SK-N-SH treated with all-trans-retinoic acid at 6 μM for 48 hours (cell line): ENCODE results near the gene BRAT1.
A peak's percentile ranks its signal among the peaks of the same experiment; 100 is the strongest.

Experiments
- ATAC-seq: fragments of 200-7000 bp; cut with Tn5 transposase; 3 replicates; pipeline ENCODE4 v1.9.1; 2020; ENCODE audit warnings: mild to moderate bottlenecking, moderate library complexity
- ARNTL ChIP-seq: fragments of 450-650 bp; formaldehyde crosslinking; IDR thresholded peaks from 2 replicates; pipeline ENCODE4 v1.5.0; 2020; ENCODE audit warnings: low read depth, mild to moderate bottlenecking, moderate library complexity, borderline replicate concordance
- BACH2 ChIP-seq: fragments of 250-450 bp; sonication (Bioruptor Pico); IDR thresholded peaks from 2 replicates; pipeline ENCODE4 v1.9.0; 2021; ENCODE audit warnings: mild to moderate bottlenecking, borderline replicate concordance
- CSDC2 ChIP-seq: fragments of 250-450 bp; sonication (Bioruptor Pico); IDR thresholded peaks from 2 replicates; pipeline ENCODE4 v1.5.0; 2020; ENCODE audit warnings: mild to moderate bottlenecking, moderate library complexity
- CSRNP3 ChIP-seq: fragments of 250-450 bp; sonication (Bioruptor Pico); IDR thresholded peaks from 2 replicates; pipeline ENCODE4 v1.5.1; 2021; ENCODE audit warnings: mild to moderate bottlenecking, moderate library complexity
- ESRRG ChIP-seq: fragments of 250-450 bp; sonication (Bioruptor Pico); IDR thresholded peaks from 2 replicates; pipeline ENCODE4 v1.6.1; 2021; ENCODE audit warnings: mild to moderate bottlenecking
- GLIS3 ChIP-seq: fragments of 250-450 bp; sonication (Bioruptor Pico); IDR thresholded peaks from 2 replicates; pipeline ENCODE4 v1.5.0; 2020; ENCODE audit warnings: mild to moderate bottlenecking, moderate library complexity
- ISL1 ChIP-seq: fragments of 250-450 bp; sonication (Bioruptor Pico); IDR thresholded peaks from 2 replicates; pipeline ENCODE4 v2.1.2; 2022; ENCODE audit warnings: mild to moderate bottlenecking, moderate library complexity
- OSR1 ChIP-seq: fragments of 250-450 bp; sonication (Bioruptor Pico); IDR thresholded peaks from 2 replicates; pipeline ENCODE4 v1.8.0; 2022; ENCODE audit warnings: moderate library complexity, mild to moderate bottlenecking, inconsistent platforms
- POU6F1 ChIP-seq: fragments of 250-450 bp; sonication (Bioruptor Pico); IDR thresholded peaks from 2 replicates; pipeline ENCODE4 v1.8.0; 2021; ENCODE audit warnings: low read depth, mild to moderate bottlenecking, moderate library complexity, borderline replicate concordance
- PPARA ChIP-seq: fragments of 250-450 bp; sonication (Bioruptor Pico); IDR thresholded peaks from 2 replicates; pipeline ENCODE4 v1.5.0; 2020; ENCODE audit warnings: mild to moderate bottlenecking, borderline replicate concordance
- TCF4 ChIP-seq: fragments of 250-450 bp; sonication (Bioruptor Pico); IDR thresholded peaks from 2 replicates; pipeline ENCODE4 v1.8.0; 2021; ENCODE audit warnings: mild to moderate bottlenecking, moderate library complexity, borderline replicate concordance
- ZFP3 ChIP-seq: fragments of 250-450 bp; sonication (Bioruptor Pico); IDR thresholded peaks from 2 replicates; pipeline ENCODE4 v1.5.0; 2020; ENCODE audit warnings: mild to moderate bottlenecking, moderate library complexity
- ZFP30 ChIP-seq: fragments of 450-650 bp; formaldehyde crosslinking; IDR thresholded peaks from 2 replicates; pipeline ENCODE4 v1.5.0; 2022; ENCODE audit warnings: mild to moderate bottlenecking, moderate library complexity
- ZNF565 ChIP-seq: fragments of 450-650 bp; formaldehyde crosslinking; conservative IDR thresholded peaks from 2 replicates; pipeline ENCODE4 v1.5.0; 2020; ENCODE audit warnings: low read depth, mild to moderate bottlenecking, moderate library complexity
- ZNF70 ChIP-seq: fragments of 450-650 bp; formaldehyde crosslinking; IDR thresholded peaks from 2 replicates; pipeline ENCODE4 v1.5.0; 2020; ENCODE audit warnings: mild to moderate bottlenecking, moderate library complexity
- ZNF8 ChIP-seq: fragments of 450-650 bp; formaldehyde crosslinking; IDR thresholded peaks from 2 replicates; pipeline ENCODE4 v1.5.0; 2020; ENCODE audit warnings: mild to moderate bottlenecking, moderate library complexity
- TF ChIP-seq, protein P1 (sequence below): fragments of 250-450 bp; sonication (Bioruptor Pico); IDR thresholded peaks from 2 replicates; pipeline ENCODE4 v1.5.1; 2020; ENCODE audit warnings: low read depth, mild to moderate bottlenecking, moderate library complexity
- TF ChIP-seq, protein P2 (sequence below): fragments of 250-450 bp; sonication (Bioruptor Pico); IDR thresholded peaks from 2 replicates; pipeline ENCODE4 v1.8.0; 2020; ENCODE audit warnings: mild to moderate bottlenecking, moderate library complexity, borderline replicate concordance

Gene BRAT1

GRCh38 chr7:2519119-2519930 is 36.0 kb downstream of the BRAT1 start, which contains the start of gene LFNG:
Gene LFNG (plus strand): TSS chr7:2519774. CDS start chr7:2519862, 88 bp downstream.
- TF ChIP-seq OSR1 (CRISPR knock-in tag) (no peak), PPARA (CRISPR knock-in tag) (no peak), ZNF8 (CRISPR knock-in tag) (no peak), ISL1 (no peak), ZNF70 (CRISPR knock-in tag) (no peak), ZNF565 (CRISPR knock-in tag) (no peak), CSDC2 (CRISPR knock-in tag) (no peak), ZFP30 (CRISPR knock-in tag) (no peak), ESRRG (CRISPR knock-in tag) (no peak), ZFP3 (CRISPR knock-in tag) (no peak), ARNTL (no peak), POU6F1 (CRISPR knock-in tag) (no peak), GLIS3 (CRISPR knock-in tag) (no peak)
- TF ChIP-seq, protein P1, sequence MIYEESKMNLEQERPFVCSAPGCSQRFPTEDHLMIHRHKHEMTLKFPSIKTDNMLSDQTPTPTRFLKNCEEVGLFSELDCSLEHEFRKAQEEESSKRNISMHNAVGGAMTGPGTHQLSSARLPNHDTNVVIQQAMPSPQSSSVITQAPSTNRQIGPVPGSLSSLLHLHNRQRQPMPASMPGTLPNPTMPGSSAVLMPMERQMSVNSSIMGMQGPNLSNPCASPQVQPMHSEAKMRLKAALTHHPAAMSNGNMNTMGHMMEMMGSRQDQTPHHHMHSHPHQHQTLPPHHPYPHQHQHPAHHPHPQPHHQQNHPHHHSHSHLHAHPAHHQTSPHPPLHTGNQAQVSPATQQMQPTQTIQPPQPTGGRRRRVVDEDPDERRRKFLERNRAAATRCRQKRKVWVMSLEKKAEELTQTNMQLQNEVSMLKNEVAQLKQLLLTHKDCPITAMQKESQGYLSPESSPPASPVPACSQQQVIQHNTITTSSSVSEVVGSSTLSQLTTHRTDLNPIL (CRISPR knock-in tag) = no peak
- TF ChIP-seq, protein P2, sequence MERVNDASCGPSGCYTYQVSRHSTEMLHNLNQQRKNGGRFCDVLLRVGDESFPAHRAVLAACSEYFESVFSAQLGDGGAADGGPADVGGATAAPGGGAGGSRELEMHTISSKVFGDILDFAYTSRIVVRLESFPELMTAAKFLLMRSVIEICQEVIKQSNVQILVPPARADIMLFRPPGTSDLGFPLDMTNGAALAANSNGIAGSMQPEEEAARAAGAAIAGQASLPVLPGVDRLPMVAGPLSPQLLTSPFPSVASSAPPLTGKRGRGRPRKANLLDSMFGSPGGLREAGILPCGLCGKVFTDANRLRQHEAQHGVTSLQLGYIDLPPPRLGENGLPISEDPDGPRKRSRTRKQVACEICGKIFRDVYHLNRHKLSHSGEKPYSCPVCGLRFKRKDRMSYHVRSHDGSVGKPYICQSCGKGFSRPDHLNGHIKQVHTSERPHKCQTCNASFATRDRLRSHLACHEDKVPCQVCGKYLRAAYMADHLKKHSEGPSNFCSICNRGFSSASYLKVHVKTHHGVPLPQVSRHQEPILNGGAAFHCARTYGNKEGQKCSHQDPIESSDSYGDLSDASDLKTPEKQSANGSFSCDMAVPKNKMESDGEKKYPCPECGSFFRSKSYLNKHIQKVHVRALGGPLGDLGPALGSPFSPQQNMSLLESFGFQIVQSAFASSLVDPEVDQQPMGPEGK = no peak
- ATAC-seq = peak; percentile 69

GRCh38 chr7:2518737-2519118 is 36.6 kb downstream of the BRAT1 start:
- ATAC-seq = no peak

DNA sequence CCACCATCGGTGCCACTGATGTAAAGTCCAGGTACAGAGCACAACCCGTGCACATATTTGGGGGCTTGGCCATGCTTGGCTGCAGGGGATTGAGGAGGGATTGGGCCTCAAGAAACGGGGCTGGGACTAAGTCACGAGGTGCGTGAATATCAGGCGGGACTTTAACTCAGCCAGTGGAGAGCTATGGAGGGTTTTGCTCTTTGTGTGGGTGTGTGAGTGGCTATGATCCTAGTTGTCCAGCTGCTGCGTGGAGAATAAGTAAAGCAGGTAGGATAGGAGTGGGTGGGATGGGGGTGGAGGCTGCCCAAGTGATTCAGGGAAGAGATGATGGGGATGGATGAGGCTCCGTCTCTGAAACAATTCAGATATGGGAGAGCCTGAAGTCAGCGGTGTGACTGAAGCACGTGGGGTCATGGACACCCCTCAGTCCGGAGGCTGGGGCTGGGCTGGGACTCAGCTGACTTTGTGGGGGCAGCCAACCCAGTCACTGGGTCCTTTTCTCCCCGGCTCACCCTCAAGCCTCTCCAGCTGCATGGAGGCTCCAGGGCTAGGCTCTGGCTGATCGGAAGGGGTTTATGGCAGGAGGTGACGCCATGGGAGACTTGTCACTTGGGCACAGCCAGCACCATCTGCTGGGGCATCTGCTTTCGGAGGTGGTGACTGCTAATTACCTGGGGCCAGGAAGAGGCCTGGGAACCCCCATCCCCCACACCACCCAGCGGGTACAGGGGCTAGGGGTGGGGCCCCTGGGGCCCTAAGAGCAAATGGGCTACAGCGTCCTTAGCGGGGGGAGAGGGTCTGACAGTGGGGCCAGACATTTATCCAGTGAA is 37.4 kb downstream of the BRAT1 start:
- TF ChIP-seq CSRNP3 (no peak), ZFP3 (CRISPR knock-in tag) (no peak), TCF4 (CRISPR knock-in tag) (no peak), ZNF70 (CRISPR knock-in tag) (no peak), OSR1 (CRISPR knock-in tag) (no peak), ZFP30 (CRISPR knock-in tag) (no peak)
- ATAC-seq = no peak

More at GRCh38 chr7:2518737-2519118, 36.6 kb downstream of the BRAT1 start:
- TF ChIP-seq ZFP30 (CRISPR knock-in tag) (no peak), CSRNP3 (no peak)

GRCh38 chr7:2517026-2517425 is 38.3 kb downstream of the BRAT1 start:
- ATAC-seq = peak; percentile 42
- TF ChIP-seq ESRRG (CRISPR knock-in tag) = no peak
- no peak for TF ChIP-seq TCF4 (CRISPR knock-in tag)
- TF ChIP-seq ZFP30 (CRISPR knock-in tag) = no peak
- TF ChIP-seq, protein P2 = peak; percentile 95; the same call in 1 of the 2 replicates
- TF ChIP-seq ZFP3 (CRISPR knock-in tag) = no peak
- TF ChIP-seq BACH2 (CRISPR knock-in tag) = no peak
